ENCODE measurements around the gene AATF.

AATF gene

DNA sequence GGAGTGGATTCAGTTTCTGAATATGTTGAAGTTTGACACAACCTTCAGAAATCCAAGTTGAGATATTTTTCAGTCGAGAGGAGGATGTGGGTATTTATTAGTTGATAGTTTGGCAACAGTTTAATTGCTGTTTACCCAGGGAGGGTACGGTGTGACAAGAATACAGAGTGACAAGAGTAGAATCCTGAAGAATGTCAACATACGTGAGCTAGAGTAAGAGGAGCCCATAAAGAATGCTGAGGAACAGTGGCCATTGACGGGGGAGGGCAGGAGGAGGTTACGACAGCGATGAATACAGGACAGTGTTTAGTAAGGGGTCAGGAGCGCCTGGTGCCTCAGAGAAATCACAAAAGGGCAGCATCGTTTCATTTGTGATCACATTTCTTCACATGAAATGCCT, 76.5 kb downstream of the AATF start:
- peaks cover 12% of the 10 kb centered on the region for H3K36me3 Mint-ChIP-seq
- H3K9me3 Mint-ChIP-seq (ENCODE audit: low read depth), result no peaks in the 10 kb centered on the region
- H3K4me1 Mint-ChIP-seq (ENCODE audit: low read depth), result peaks cover 19% of the 10 kb centered on the region
- H3K4me3 Mint-ChIP-seq, result no peak overlapping the region
- H3K27ac Mint-ChIP-seq, result no peak overlapping the region
- no peaks in the 10 kb centered on the region for H3K27me3 Mint-ChIP-seq

DNA sequence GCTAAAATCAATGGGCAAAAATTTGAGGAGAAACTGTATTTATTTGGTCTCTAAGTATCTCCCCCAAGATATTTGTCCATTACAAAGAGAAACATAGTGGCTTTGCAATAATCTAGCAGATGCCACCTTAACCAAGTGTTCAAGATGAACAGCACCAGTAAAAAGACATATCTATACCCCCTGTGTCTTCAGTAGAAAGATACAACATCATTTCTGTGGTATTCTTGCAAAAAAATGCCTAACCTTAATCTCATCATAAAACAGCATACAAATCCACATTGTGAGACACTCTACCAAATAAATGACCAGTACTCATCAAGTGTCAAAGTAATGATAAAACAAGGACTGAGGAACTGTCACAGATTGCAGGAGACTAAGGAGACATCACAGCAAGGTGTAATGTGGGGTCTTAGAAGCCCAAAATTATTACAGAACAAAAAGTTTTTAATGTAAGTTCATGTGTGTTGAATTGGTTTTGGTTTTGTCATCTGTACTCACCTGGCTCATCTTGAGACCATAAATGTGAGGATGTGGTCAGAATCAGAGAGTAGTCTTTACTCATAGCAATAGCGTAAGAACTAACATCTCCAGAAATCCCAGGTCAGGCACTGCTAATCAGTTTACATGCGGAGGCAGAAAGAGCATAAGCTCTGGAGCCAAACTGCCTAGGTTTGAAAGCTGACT, 77.2 kb downstream of the AATF start:
- H3K4me1 Mint-ChIP-seq (ENCODE audit: low read depth), result peaks cover 19% of the 10 kb centered on the region
- no peaks in the 10 kb centered on the region for H3K9me3 Mint-ChIP-seq (ENCODE audit: low read depth)
- H3K4me3 Mint-ChIP-seq, result no peak overlapping the region
- H3K27ac Mint-ChIP-seq, result no peak overlapping the region
- H3K36me3 Mint-ChIP-seq, result peaks cover 10% of the 10 kb centered on the region
- no peaks in the 10 kb centered on the region for H3K27me3 Mint-ChIP-seq

DNA sequence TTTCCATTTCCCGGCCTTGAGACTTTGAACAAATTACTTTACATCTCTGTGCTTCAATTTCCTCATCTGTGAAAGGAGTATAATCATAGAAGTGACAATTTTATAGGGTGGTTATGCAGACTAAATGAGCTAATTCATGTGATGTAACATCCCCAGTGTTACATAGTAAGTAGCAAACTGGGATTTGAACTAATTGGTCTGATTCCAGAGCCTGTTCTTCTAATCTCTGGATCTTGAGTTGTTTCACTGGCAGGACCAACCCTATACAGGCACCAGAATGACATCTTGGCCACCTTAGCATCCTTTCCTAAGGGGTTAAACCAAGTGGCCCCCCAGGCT, 77.7 kb downstream of the AATF start:
- H3K9me3 Mint-ChIP-seq (ENCODE audit: low read depth), result no peaks in the 10 kb centered on the region
- H3K27me3 Mint-ChIP-seq, result no peaks in the 10 kb centered on the region
- no peak overlapping the region for H3K27ac Mint-ChIP-seq
- peaks cover 19% of the 10 kb centered on the region for H3K4me1 Mint-ChIP-seq (ENCODE audit: low read depth)
- H3K4me3 Mint-ChIP-seq, result no peak overlapping the region
- H3K36me3 Mint-ChIP-seq, result peaks cover 14% of the 10 kb centered on the region

DNA sequence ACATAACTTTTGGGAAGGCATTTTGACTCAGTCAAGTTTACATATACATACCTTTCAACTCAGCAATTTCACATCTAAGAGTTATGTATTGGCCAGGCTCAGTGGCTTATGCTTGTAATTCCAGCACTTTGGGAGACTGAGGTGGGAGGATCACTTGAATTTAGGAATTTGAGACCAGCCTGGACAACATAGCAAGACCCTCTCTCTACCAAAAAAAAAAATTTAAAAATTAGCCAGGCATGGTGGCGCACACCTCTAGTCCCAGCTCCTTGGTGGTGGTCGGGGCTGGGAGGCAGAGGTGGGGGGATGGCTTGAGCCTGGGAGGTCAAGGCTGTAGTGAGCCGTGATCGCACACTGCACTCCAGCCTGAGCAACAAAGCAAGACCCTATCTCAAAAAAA, 79.3 kb downstream of the AATF start:
- Mint-ChIP-seq H3K4me1 (ENCODE audit: low read depth) (peaks cover 19% of the 10 kb centered on the region), H3K36me3 (peaks cover 18% of the 10 kb centered on the region), H3K9me3 (ENCODE audit: low read depth) (no peaks in the 10 kb centered on the region)

DNA sequence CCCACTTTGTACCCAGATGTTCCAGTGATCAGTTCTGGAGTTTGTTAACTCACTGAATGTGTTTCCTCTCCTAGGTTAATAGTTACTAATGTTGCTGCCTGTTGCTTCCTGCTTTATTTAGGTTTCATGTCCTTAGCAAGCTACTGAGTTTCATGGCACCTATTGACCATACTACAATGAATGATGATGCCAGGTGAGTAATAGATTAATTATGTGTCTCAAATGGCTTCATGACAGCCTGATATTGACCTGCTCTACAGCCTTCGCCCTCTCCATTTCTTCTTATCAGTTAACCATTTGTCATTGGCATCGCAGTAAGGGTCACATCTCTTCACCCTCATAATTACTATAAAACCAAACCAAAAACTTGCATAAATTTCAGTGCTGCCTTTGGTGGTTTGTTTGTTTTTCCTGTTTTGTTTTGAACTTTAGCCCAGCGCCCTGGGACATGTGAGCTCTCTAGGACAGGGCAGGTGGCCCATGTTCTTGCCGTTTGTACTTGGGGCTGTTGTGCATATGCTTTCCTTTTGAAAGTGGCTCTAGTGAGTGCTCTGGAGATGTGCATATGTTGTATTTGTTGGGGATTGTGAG, 82.8 kb downstream of the AATF start:
- peaks cover 11% of the 10 kb centered on the region for H3K36me3 Mint-ChIP-seq
- H3K9me3 Mint-ChIP-seq (ENCODE audit: low read depth), result no peaks in the 10 kb centered on the region
- no peak overlapping the region for H3K27ac Mint-ChIP-seq
- H3K4me1 Mint-ChIP-seq (ENCODE audit: low read depth), result peaks cover under 1% of the 10 kb centered on the region
- no peaks in the 10 kb centered on the region for H3K27me3 Mint-ChIP-seq
- no peak overlapping the region for H3K4me3 Mint-ChIP-seq

More for the DNA sequence above, 79.3 kb downstream of the AATF start:
- no peaks in the 10 kb centered on the region for H3K27me3 Mint-ChIP-seq
- H3K27ac Mint-ChIP-seq, result no peak overlapping the region
- H3K4me3 Mint-ChIP-seq, result no peak overlapping the region

DNA sequence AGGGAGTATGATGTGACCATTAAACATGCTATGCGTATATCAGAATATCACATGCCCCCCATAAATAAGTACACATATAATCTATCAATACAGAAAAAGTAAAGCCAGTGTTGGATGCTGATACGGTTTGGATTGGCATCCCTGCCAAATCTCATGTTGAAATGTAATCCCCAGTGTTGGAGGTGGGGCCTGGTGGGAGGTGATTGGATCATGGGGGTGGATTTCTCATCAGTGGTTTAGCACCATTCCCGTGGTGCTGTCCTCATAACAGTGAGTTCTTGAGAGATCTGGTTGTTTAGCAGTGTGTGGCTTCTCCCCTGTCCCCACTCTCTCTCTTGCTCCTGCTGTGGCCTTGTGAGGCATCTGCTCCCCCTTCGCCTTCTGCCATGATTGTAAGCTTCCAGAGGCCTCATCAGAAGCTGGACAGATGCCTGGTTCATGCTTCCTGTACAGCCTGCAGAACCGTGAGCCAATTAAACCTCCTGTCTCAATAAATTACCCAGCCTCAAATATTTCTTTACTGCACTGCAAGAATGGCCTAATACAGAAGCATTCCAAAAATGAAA, 88.9 kb downstream of the AATF start:
- H3K36me3 Mint-ChIP-seq, result peaks cover 13% of the 10 kb centered on the region
- H3K4me3 Mint-ChIP-seq, result no peak overlapping the region
- no peaks in the 10 kb centered on the region for H3K27me3 Mint-ChIP-seq
- no peak overlapping the region for H3K27ac Mint-ChIP-seq
- H3K4me1 Mint-ChIP-seq (ENCODE audit: low read depth), result peaks cover 1% of the 10 kb centered on the region
- no peaks in the 10 kb centered on the region for H3K9me3 Mint-ChIP-seq (ENCODE audit: low read depth)

DNA sequence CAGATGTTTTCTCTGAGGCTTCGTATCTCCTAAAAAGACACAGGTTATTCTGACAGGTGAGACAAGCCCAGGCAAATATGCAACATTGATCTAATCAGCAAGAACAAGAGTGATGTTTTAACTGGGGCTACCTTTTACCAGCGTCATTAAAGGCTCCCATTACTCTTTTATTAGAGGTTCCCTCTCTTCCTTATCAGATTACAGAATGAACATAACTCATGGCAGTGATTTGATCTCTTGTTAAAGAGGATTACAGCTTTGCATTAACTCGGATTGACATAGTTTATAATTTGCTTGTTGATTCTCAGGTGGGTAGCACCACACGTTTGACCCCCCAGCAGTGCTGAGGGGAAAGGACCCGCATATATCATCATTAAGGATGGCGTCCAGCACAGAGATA, 90.5 kb downstream of the AATF start:
- H3K4me1 Mint-ChIP-seq (ENCODE audit: low read depth), result peaks cover 8% of the 10 kb centered on the region
- no peaks in the 10 kb centered on the region for H3K27me3 Mint-ChIP-seq
- H3K4me3 Mint-ChIP-seq, result no peak overlapping the region
- peaks cover 16% of the 10 kb centered on the region for H3K36me3 Mint-ChIP-seq
- H3K9me3 Mint-ChIP-seq (ENCODE audit: low read depth), result no peaks in the 10 kb centered on the region
- no peak overlapping the region for H3K27ac Mint-ChIP-seq

DNA sequence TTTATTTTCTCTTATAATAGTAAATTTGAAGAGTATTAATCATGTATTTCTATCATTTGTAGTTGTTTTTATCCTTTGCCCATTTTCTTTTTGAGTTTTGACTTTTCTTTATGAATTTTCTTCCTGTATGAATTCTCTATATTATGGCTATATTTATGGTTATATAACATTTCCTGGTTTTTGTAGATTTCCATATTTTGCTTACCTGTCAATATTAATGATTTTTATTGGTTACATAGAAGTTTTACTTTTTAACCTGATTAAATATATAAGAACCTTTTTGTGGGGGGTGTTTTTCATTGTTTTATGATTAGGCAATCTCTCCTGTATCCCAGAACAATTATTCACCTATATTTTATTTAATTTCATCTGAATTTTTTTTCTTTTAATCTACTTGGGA, 93.2 kb downstream of the AATF start:
- Mint-ChIP-seq H3K27me3 (no peaks in the 10 kb centered on the region), H3K27ac (no peak overlapping the region), H3K4me3 (no peak overlapping the region), H3K36me3 (peaks cover 12% of the 10 kb centered on the region), H3K4me1 (ENCODE audit: low read depth) (peaks cover 8% of the 10 kb centered on the region), H3K9me3 (ENCODE audit: low read depth) (no peaks in the 10 kb centered on the region)

DNA sequence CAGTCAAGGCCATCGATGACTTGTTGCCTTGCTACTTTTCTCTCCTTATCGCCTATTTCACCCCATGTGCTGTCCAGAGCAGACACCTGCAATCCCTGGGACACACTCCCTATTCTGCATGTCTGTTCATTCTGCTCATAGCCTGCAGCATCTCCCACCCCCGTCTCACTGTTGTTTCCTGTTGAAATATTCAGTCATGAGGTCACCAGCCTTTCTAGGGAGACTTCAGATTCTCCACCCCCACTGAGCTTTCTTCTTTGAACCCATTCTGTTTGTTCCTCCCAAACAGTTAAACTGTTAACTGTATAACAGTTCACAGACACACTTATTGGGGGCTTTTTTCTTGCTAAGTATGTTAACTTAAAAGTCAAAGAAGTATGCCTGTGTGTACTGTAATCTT, 94.4 kb downstream of the AATF start:
- Mint-ChIP-seq H3K27ac (no peak overlapping the region), H3K9me3 (ENCODE audit: low read depth) (no peaks in the 10 kb centered on the region), H3K27me3 (no peaks in the 10 kb centered on the region), H3K4me1 (ENCODE audit: low read depth) (peaks cover 16% of the 10 kb centered on the region), H3K4me3 (no peak overlapping the region), H3K36me3 (peaks cover 4% of the 10 kb centered on the region)

DNA sequence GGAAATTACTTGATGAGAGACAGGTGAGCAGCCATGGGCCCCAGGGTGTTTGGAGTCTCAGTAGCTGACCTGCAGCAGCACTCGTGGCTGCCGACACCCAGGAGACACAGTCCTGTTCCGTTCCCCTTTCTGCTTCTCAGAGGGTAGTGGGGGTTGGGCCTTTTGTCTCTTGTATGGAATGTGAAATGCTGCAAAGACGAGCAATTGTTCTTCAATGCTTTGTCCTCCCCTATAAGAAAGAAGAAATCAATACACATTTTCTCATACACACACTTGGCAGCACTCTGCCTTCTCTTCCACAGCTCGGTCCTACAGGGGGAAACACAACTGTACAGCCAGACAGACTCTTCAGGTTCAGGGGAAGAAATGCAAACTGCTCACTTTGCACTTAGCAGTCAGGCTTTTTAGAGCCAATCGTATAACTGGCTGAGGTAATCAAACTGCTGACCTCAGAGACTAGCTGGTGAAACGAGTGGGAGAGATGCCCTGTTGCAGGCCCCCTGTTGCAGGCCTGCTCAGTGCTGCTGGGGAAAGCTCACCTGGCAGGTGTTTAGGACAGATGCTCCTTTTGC, 96.7 kb downstream of the AATF start:
- Mint-ChIP-seq H3K27me3 (no peaks in the 10 kb centered on the region), H3K9me3 (ENCODE audit: low read depth) (no peaks in the 10 kb centered on the region), H3K4me3 (no peak overlapping the region), H3K27ac (no peak overlapping the region), H3K36me3 (peaks cover 4% of the 10 kb centered on the region), H3K4me1 (ENCODE audit: low read depth) (peaks cover 14% of the 10 kb centered on the region)

DNA sequence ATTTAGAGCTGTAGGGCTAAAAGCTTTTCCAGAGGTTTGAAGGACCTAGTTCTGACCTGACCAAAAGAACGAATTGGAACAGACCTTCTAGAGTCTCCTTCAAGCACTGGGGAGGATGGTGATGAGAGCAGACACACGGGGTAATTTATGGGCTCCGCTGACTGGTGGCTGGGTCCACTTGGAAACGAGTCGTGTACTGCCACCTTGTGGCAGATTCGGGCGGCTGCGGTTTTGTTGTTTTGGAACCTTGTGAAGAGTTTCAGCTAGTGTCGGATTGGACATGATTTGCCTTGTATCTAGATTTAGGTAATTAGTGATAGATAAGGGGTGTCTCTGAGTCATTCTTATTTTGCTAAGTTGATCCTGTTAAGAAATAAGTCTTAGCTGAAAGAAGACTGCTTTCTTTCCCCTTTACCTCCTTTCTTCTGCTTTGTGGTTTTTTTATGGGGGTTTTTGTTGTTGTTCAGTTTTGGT, 98.9 kb downstream of the AATF start:
- Mint-ChIP-seq H3K27me3 (no peaks in the 10 kb centered on the region), H3K4me3 (no peak overlapping the region), H3K27ac (peak overlapping the region; percentile 58), H3K4me1 (ENCODE audit: low read depth) (peaks cover 14% of the 10 kb centered on the region), H3K9me3 (ENCODE audit: low read depth) (no peaks in the 10 kb centered on the region), H3K36me3 (peaks cover 4% of the 10 kb centered on the region)

DNA sequence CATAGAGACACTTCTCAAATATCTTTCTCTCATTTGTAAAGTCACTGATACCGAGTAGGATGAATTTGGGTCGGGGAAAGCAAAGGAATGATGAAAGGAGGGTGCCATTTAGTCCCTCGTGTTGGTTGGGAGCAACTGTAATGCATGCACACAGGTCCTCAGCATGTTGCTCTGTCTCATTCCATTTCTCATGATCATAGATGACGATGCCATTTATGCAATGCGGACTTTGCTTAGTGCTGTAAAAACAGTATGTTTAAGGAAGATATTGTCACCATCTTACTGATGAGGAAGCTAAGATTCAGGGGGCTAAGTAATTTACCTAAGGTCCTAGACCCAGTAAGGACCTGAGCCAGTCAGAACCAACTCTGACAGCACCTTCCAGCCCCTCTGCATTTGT, 100.1 kb downstream of the AATF start:
- Mint-ChIP-seq H3K27me3 (no peaks in the 10 kb centered on the region), H3K9me3 (ENCODE audit: low read depth) (no peaks in the 10 kb centered on the region), H3K4me1 (ENCODE audit: low read depth) (peaks cover 7% of the 10 kb centered on the region), H3K36me3 (no peaks in the 10 kb centered on the region), H3K4me3 (no peak overlapping the region), H3K27ac (no peak overlapping the region)

DNA sequence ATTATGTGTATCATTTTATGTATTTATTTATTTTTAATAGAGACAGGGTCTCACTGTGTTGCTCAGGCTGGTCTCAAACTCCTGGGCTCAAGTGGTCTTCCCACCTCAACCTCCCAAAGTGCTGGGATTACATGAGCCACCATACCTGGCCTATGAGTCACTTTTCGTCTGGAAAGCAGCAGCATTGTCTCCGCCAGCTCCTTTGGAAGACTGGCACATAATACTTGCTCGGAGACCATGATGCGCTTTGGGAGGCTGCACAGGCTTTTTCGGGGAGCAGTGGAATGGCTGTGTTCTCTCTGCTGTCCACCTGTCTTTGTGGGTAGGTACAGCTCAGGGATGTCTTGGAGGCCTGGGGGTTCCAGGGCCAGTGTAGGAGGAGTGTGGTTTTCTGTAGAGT, 102.2 kb downstream of the AATF start:
- H3K9me3 Mint-ChIP-seq (ENCODE audit: low read depth), result no peaks in the 10 kb centered on the region
- no peaks in the 10 kb centered on the region for H3K27me3 Mint-ChIP-seq
- peaks cover 5% of the 10 kb centered on the region for H3K36me3 Mint-ChIP-seq
- no peak overlapping the region for H3K4me3 Mint-ChIP-seq
- H3K4me1 Mint-ChIP-seq (ENCODE audit: low read depth), result peaks cover 7% of the 10 kb centered on the region
- no peak overlapping the region for H3K27ac Mint-ChIP-seq

DNA sequence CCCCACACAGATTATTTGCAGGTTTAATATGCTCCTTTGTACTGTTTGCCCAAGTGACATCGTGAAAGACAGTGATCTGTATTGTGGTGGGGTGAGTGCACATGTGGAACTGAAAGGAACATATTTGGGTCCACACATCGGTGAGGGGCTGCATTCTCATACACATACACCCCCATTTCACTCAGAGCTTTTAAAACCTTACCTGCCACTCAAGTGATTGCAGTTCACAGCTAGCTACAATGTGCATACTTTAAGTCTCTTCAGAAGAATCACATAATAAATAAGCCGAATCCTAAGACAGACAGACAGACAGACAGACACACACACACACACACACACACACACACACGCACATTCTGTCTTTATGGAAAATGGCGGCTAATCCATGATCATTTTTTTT, 102.6 kb downstream of the AATF start:
- H3K4me3 Mint-ChIP-seq, result no peak overlapping the region
- H3K4me1 Mint-ChIP-seq (ENCODE audit: low read depth), result peaks cover 7% of the 10 kb centered on the region
- no peaks in the 10 kb centered on the region for H3K27me3 Mint-ChIP-seq
- H3K9me3 Mint-ChIP-seq (ENCODE audit: low read depth), result no peaks in the 10 kb centered on the region
- H3K27ac Mint-ChIP-seq, result no peak overlapping the region
- peaks cover 10% of the 10 kb centered on the region for H3K36me3 Mint-ChIP-seq

DNA sequence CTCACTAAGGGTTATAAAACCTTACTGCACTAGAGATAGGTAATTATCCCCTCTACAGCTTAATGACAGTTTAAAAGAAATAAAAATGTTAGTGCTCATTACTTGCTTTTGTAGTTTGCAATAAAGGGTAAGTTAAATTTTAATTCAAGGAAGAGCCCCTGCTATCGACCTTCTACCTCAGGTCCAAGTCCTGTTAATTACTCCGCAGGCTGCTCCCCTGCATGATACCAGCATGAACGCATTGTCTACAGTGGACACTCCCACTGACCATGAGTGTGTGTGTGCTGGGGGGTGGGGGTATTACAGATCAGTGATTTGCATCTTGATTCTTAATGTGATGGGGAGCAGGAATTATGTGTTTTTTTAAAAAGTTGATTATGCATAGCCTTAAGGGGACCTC, 103.1 kb downstream of the AATF start:
- Mint-ChIP-seq H3K36me3 (peaks cover 12% of the 10 kb centered on the region), H3K27me3 (no peaks in the 10 kb centered on the region), H3K9me3 (ENCODE audit: low read depth) (no peaks in the 10 kb centered on the region), H3K27ac (no peak overlapping the region), H3K4me1 (ENCODE audit: low read depth) (peaks cover 7% of the 10 kb centered on the region), H3K4me3 (no peak overlapping the region)

Data from activated naive CD8-positive, alpha-beta T cell (primary cell).